Spleen (tissue), 11 donors: ENCODE results near the gene GSS. TPM values are rescaled to one million over a fixed set of nuclear protein-coding genes. Genes with fewer than 3 reads are reported as not detected.
A peak's percentile ranks its signal among the peaks of the same experiment; 100 is the strongest.

Experiments
- DNase-seq: peaks from one replicate; pipeline ENCODE4 v3.0.0-alpha.2; 2020
- H3K27ac ChIP-seq, 8 donors: fragments of 200-600 bp; sonication (generic) in 7 of 8; 1 replicate in 4 of 8; 2 replicates in 4 of 8; pipeline versions ENCODE4 v1.5.0 to v1.8.0; 2016 to 2021; ENCODE audit warnings: inconsistent platforms in 4 of 8, mild to moderate bottlenecking in 4 of 8, moderate library complexity in 1 of 8
- H3K27me3 ChIP-seq, 7 donors: fragments of 200-600 bp; sonication (generic) in 6 of 7; replicated peaks in 1 of 7; 1 replicate in 4 of 7; 2 replicates in 3 of 7; pipeline versions ENCODE4 v1.5.0 to v1.8.0; 2016 to 2021; ENCODE audit warnings: inconsistent platforms in 3 of 7, mild to moderate bottlenecking in 1 of 7
- H3K36me3 ChIP-seq, 6 donors: fragments of 200-600 bp; sonication (generic) in 5 of 6; 1 replicate in 4 of 6; 2 replicates in 2 of 6; pipeline versions ENCODE4 v1.5.0 to v1.8.0; 2016 to 2021; ENCODE audit warnings: inconsistent platforms in 2 of 6
- H3K4me1 ChIP-seq, 6 donors: fragments of 200-600 bp; sonication (generic) in 5 of 6; 1 replicate in 3 of 6; 2 replicates in 3 of 6; pipeline versions ENCODE4 v1.5.0 to v1.8.0; 2016 to 2021; ENCODE audit warnings: inconsistent platforms in 3 of 6
- H3K4me3 ChIP-seq, 8 donors: fragments of 200-600 bp; sonication (generic) in 7 of 8; 1 replicate in 4 of 8; 2 replicates in 4 of 8; pipeline versions ENCODE4 v1.5.0 to v1.8.0; 2016 to 2021; ENCODE audit warnings: inconsistent platforms in 4 of 8, mild to moderate bottlenecking in 4 of 8, moderate library complexity in 2 of 8
- H3K9me3 ChIP-seq, 8 donors: fragments of 200-600 bp; sonication (generic) in 7 of 8; 1 replicate in 4 of 8; 2 replicates in 4 of 8; pipeline versions ENCODE4 v1.5.0 to v1.8.0; 2016 to 2021; ENCODE audit warnings: inconsistent platforms in 4 of 8
- POLR2A ChIP-seq, 3 donors: fragments of 450-650 bp; IDR thresholded peaks; one replicate each; pipeline ENCODE4 v1.5.1; 2017; ENCODE audit warnings: antibody characterized with exemption in 3 of 3, mild to moderate bottlenecking in 1 of 3
- POLR2AphosphoS5 ChIP-seq, 3 donors: sonication (generic); formaldehyde crosslinking; IDR thresholded peaks; one replicate each; pipeline ENCODE4 v1.5.1; 2017; ENCODE audit warnings: antibody characterized with exemption in 3 of 3
- WGBS, 5 donors: extraction: QIAGEN DNeasy Blood & Tissue Kit in 3 of 5; methylation state at CpG; one replicate each; pipeline versions ENCODE4 v1.1.5 to v1.1.7; 2013 to 2018; 5-methylcytosine and 5-hydroxymethylcytosine counted together
- intact Hi-C: fragments of 100-400 bp; cut with DNase I; formaldehyde crosslinking; loops from one replicate; pipeline ENCODE4 v1.15.0; 2023; ENCODE audit warnings: low total_unique reads
- polyA plus RNA-seq, 3 donors: library from polyadenylated mRNA; stranded (reverse); fragments of 200-250 nt; gene quantifications; one replicate each; pipeline ENCODE4 v1.2.1, GENCODE V29; 2013
- total RNA-seq, 7 donors: library from RNA; depleted of rRNA in 3 of 7; stranded (reverse); fragments of >200 nt in 3 of 7; fragmentation: NEBNext Ultra II Directional in 4 of 7; extraction: Animal tissue kit (Norgen Biotek cat#: 25700) in 4 of 7; gene quantifications; one replicate each; pipeline versions ENCODE4 v1.1.0 to v1.2.1, GENCODE V29; 2016 to 2021
- TF ChIP-seq, protein P1 (sequence below), 11 experiments: fragments of 200-600 bp in 7 of 11; fragments of 450-650 bp in 4 of 11; sonication (generic) in 4 of 11; IDR thresholded peaks in 8 of 11; conservative IDR thresholded peaks in 3 of 11; 1 replicate in 7 of 11; 2 replicates in 4 of 11; pipeline versions ENCODE4 v1.4.0 to v1.8.0; 2016 to 2021; ENCODE audit warnings: antibody characterized with exemption in 11 of 11, inconsistent platforms in 4 of 11, mild to moderate bottlenecking in 1 of 11
- donor health status: healthy with polysubstance abuse.
- donor health status: DM: no; HTN: no; CAD: no; lungs with moderate emphysema.
- donor health status: DM: no; HTN: no; CAD: no.
- donor health status: Bipolar disorder and iron deficiency.
- donor health status: healthy.
- donor health status: DM: no; HTN: no; CAD: no.
- donor health status: DM: yes; HTN: yes; CAD: no.

Gene GSS
- total and polyA plus RNA-seq, 10 donors, result 19.8 to 46.1 (median 32.7) TPM

DNA sequence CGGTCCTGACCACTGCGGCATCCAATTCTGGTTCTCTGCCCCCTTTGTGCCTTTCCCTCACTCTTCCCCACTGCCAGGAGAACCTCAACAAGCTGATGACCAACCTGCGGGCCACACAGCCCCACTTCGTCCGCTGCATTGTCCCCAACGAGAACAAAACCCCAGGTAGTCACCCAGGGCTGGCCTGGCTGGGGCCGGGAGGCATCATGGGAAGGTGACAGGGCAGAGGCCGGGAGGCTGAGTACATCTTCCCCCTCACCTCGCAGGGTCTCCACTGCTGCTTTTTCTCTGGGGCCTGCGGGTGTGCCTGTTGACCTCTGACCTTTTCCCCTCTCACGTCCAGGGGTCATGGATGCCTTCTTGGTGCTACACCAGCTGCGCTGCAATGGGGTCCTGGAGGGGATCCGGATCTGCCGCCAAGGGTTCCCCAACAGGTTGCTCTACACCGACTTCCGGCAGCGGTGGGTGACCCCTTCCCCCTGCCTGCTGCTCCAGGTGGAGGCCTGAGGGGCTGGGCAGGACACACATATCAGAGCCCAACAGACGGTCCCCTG, 35.1 kb upstream of the GSS start:
- Histone ChIP-seq H3K4me1 (no peaks in the 10 kb centered on the region), H3K4me3 (no peak overlapping the region), H3K27ac (no peak overlapping the region), H3K36me3 (peaks cover 0 to 53% (median 28%) of the 10 kb centered on the region in 6 donors), H3K9me3 (no peaks in the 10 kb centered on the region), H3K27me3 (no peaks in the 10 kb centered on the region)
- 86 to 94% (median 90%) methylated on average over 18 of the region's 18 CpGs for WGBS, 5 donors
- TF ChIP-seq, protein P1, sequence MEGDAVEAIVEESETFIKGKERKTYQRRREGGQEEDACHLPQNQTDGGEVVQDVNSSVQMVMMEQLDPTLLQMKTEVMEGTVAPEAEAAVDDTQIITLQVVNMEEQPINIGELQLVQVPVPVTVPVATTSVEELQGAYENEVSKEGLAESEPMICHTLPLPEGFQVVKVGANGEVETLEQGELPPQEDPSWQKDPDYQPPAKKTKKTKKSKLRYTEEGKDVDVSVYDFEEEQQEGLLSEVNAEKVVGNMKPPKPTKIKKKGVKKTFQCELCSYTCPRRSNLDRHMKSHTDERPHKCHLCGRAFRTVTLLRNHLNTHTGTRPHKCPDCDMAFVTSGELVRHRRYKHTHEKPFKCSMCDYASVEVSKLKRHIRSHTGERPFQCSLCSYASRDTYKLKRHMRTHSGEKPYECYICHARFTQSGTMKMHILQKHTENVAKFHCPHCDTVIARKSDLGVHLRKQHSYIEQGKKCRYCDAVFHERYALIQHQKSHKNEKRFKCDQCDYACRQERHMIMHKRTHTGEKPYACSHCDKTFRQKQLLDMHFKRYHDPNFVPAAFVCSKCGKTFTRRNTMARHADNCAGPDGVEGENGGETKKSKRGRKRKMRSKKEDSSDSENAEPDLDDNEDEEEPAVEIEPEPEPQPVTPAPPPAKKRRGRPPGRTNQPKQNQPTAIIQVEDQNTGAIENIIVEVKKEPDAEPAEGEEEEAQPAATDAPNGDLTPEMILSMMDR (IDR thresholded peaks at IDR 0.05 in 8 of 11, conservative IDR thresholded peaks at IDR 0.05 in 3 of 11), result no peak
- TF ChIP-seq POLR2AphosphoS5 (IDR thresholded peaks at IDR 0.05) (peak in 2 of 3 donors; percentile 10 to 48), POLR2A (IDR thresholded peaks at IDR 0.05) (no peak)
- DNase-seq, result no peak
- intact Hi-C loops, result no loop called here

DNA sequence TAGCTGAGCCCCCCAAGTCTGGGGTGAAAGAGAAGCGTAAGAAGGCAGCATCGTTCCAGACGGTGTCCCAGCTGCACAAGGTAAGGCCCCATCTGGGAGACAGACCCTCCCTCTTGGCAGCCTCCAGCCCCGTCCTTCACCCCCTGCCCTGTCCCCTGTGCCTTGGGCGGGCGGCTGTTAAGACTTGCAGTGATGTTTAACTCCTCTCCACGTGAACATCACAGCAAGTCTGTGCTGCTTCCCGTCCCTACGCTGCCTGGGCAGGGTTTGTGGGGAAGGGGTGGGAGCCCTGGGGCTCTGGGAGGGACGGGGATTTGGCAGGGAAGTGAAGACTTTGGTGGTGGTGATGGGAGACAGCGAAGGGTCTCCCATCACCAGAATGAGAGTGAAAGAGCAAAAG, 34.6 kb upstream of the GSS start:
- TF ChIP-seq, protein P1 (IDR thresholded peaks at IDR 0.05 in 8 of 11, conservative IDR thresholded peaks at IDR 0.05 in 3 of 11), result no peak
- TF ChIP-seq POLR2AphosphoS5 (IDR thresholded peaks at IDR 0.05) (no peak), POLR2A (IDR thresholded peaks at IDR 0.05) (no peak)
- 78 to 91% (median 85%) methylated on average over 11 of the region's 11 CpGs for WGBS, 5 donors
- no peaks in the 10 kb centered on the region for H3K4me1 ChIP-seq

DNA sequence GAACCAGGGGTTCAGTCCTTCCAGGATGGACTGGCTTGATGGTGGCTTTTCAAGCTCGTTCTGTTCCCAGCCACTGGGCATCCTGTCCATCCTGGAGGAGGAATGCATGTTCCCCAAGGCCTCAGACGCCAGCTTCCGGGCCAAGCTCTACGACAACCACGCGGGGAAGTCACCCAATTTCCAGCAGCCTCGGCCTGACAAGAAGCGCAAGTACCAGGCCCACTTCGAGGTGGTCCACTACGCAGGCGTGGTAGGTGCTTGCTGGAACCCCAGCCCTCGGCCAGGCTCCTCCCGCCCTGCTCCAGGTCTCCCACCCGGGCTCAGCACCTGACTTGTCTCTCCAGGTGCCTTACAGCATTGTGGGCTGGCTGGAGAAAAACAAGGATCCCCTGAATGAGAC, 34.1 kb upstream of the GSS start:
- H3K27ac ChIP-seq, result no peak overlapping the region
- TF ChIP-seq, protein P1 (IDR thresholded peaks at IDR 0.05 in 8 of 11, conservative IDR thresholded peaks at IDR 0.05 in 3 of 11), result no peak
- peak in 2 of 3 donors; percentile 2 to 26 for TF ChIP-seq POLR2AphosphoS5 (IDR thresholded peaks at IDR 0.05)
- TF ChIP-seq POLR2A (IDR thresholded peaks at IDR 0.05), result no peak
- H3K4me1 ChIP-seq, result no peaks in the 10 kb centered on the region
- H3K9me3 ChIP-seq, result no peaks in the 10 kb centered on the region
- H3K4me3 ChIP-seq, result no peak overlapping the region
- H3K27me3 ChIP-seq, result peaks cover 0 to 10% (median 0%) of the 10 kb centered on the region in 7 donors
- DNase-seq, result no peak
- intact Hi-C loops, result no loop called here
- peaks cover 0 to 42% (median 18%) of the 10 kb centered on the region in 6 donors for H3K36me3 ChIP-seq
- WGBS, 5 donors, result 89 to 92% (median 90%) methylated on average over 11 to 14 of the region's 14 CpGs

More for the DNA sequence above, 34.6 kb upstream of the GSS start:
- no peak overlapping the region for H3K4me3 ChIP-seq
- H3K9me3 ChIP-seq, result no peaks in the 10 kb centered on the region
- DNase-seq, result no peak
- no peak overlapping the region for H3K27ac ChIP-seq
- intact Hi-C loops, result no loop called here
- peaks cover 0 to 5% (median 0%) of the 10 kb centered on the region in 7 donors for H3K27me3 ChIP-seq
- peaks cover 0 to 48% (median 23%) of the 10 kb centered on the region in 6 donors for H3K36me3 ChIP-seq

DNA sequence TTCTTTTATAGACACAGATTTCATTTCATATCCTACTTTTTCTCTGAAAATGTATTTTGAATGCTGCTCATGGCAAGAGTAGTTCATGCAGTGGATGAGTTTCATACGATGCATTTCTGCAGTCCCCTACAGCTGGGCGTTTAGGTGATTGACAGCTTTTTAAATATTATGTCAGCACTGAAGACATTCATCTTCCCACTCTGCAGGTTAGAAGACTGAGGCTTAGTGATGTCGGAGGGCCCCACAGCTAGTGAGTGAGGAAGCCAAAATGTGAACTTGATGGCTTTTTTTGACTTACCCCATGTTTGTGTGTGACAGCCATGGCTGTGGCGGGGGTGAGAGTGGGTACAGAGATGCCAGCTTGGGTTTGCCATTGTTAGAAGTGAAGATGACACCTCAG, 33.5 kb upstream of the GSS start:
- 85 to 91% (median 87%) methylated on average over 4 of the region's 4 CpGs for WGBS, 5 donors
- Histone ChIP-seq H3K4me1 (no peaks in the 10 kb centered on the region), H3K4me3 (no peak overlapping the region), H3K36me3 (peaks cover 0 to 37% (median 14%) of the 10 kb centered on the region in 6 donors), H3K27ac (no peak overlapping the region), H3K27me3 (peaks cover 0 to 15% (median 0%) of the 10 kb centered on the region in 7 donors), H3K9me3 (no peaks in the 10 kb centered on the region)
- DNase-seq, result no peak
- intact Hi-C loops, result no loop called here
- TF ChIP-seq POLR2A (IDR thresholded peaks at IDR 0.05) (no peak), POLR2AphosphoS5 (IDR thresholded peaks at IDR 0.05) (no peak)
- TF ChIP-seq, protein P1 (IDR thresholded peaks at IDR 0.05 in 8 of 11, conservative IDR thresholded peaks at IDR 0.05 in 3 of 11), result no peak
